CMK (cell line): Measurements from ENCODE around the gene AMZ1.
A peak's percentile ranks its signal among the peaks of the same experiment; 100 is the strongest.

Experiments used
- DNase-seq: peaks from one replicate; pipeline ENCODE4 v3.0.0-alpha.2; 2010; ENCODE audit warnings: low read depth

The AMZ1 gene

GRCh38 chr7:2750004-2750407 is 62.0 kb downstream of the AMZ1 start:
- no peak for DNase-seq

DNA sequence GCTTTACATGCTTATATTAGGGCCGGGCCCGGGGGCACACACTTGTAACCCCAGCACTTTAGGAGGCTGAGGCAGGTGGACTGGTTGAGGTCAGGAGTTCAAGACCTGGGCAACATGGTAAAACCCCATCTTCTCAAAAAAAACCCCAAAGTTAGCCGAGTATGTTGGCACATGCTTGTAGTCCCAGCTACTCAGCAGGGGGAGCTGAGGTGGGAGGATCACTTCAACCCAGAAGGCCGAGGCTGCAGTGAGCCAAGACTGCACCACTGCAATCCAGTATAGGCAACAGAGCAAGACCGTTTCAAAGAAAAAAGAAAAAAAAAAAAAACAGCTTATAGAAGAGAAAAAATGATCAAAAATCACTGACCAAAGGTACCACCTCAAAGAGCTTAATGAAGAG is 63.1 kb downstream of the AMZ1 start:
- no peak for DNase-seq

DNA sequence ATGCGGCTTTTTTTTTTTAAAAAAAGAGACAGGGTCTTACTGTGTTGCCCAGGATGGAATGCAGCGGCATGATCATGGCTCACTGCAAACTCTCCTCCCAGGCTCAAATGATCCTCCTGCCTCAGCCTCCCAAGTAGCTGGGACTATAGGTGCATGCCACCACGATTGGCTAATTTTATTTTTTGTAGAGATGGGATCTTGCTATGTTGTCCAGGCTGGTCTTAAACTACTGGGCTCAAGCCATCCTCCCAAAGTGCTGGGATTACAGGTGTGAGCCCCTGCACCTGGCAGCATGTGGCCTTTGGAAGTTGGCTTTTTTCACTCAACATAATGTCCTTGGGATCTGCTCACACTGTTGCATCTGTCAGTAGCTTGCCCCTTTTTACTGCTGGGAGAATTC is 65.1 kb downstream of the AMZ1 start:
- DNase-seq = no peak

DNA sequence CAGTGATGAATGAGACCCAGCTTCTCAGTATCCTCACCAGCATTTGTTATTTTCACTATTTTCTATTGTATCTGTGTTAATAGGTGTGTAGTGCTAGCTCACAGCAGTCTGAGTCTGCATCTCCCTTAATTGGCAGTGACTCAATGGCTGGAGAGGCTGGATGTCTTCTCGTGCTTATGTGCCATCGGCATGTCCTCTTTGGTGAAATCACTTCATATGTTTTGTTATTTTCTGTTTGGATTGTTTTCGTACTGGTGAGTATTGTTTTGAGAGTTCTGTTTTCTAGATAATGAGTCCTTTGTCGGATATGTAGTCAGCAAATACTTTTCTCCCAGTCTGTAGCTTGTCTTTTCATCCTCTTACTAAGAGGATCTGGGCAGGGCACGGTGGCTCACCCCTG is 66.1 kb downstream of the AMZ1 start:
- DNase-seq = no peak

DNA sequence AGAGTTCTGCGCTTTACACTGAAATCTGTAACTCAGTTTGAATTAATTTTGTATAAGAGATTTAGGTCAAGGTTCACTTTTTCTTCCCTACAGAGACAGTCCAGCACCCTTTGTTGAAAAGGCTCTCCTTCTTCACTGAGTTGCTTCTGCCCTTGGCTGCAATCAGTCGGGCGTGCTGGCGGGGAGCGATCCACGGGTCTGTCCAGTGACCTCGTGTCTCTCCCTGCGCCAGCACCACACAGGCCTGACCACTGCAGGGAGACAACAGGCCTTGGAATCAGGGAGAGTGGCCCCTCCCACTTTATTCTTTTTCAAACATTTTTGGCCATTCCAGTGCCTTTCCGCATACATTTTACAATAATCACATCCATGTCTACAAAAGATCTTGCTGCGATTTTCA is 66.9 kb downstream of the AMZ1 start:
- no peak for DNase-seq

- DNase-seq = no peak
These were observed 67.5 kb downstream of the AMZ1 start for GRCh38 chr7:2755531-2755930.

DNA sequence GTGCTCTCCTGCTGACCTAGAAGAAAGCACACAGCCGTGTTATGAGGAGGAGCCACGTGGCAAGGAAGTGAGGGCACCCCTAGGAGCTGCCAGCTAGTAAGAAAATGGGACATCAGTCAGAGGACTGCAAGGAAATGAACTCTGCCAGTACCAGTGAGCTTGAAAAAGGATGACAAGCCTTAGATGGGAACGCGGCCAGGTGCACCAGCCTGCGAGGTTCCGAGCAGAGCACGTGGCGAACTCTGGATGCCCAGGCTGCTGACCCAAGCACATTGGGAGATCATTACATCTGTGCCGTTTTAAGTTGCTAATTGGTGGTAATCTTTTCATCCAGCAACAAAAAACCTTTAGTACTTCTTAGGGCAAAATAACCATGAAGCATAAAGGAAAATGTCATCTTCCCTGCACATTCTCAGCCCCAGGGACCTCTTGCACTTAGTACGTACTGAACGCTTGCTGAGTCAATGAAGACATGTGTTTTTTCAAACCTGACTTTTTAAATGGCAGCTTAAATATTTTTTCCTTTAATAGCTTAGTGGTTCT is 69.4 kb downstream of the AMZ1 start:
- DNase-seq = no peak

- peak; percentile 34 for DNase-seq
These were observed 70.1 kb downstream of the AMZ1 start for GRCh38 chr7:2757904-2758672.

- DNase-seq = no peak
These were observed 70.9 kb downstream of the AMZ1 start for GRCh38 chr7:2758673-2759616.

- no peak for DNase-seq
These were observed 71.7 kb downstream of the AMZ1 start for GRCh38 chr7:2759736-2760097.

GRCh38 chr7:2760098-2760889 is 72.3 kb downstream of the AMZ1 start:
- DNase-seq = peak; percentile 22

GRCh38 chr7:2761131-2761624 is 73.2 kb downstream of the AMZ1 start:
- no peak for DNase-seq

DNA sequence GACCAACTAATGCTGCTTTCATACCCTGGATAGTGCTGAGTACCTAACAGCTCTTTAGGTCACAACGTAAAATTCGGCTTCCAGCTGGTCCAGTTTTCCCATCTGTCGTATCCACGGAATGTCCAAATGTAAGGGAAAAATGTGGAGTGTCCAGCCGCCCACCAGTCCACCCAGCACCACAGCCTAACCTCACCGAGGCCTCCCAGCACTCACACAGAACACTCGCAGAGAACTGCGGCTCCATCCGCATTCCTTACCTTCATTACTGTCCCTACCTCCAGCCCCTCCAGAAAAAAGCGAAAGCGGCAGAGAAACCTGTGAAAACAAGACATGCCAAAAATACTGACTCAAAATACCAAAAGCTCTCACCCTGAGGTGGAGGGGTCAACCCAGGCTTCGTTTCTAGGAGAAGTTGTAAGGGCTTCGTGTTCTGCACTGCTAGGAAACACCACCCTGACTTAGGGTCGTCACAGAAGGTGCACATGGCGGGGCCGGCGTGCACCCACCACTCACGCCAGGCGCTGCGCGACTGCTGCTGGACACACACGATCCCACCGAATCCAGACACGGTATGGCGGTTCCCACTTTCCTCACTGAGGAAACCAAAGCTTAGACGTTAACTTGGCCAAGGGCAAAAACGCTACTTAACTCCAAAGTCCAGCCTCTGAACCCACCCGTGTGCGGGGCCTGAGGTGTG is 73.9 kb downstream of the AMZ1 start:
- DNase-seq = no peak

GRCh38 chr7:2763597-2763996 is 75.6 kb downstream of the AMZ1 start:
- DNase-seq = no peak

- DNase-seq = no peak
These were observed 76.6 kb downstream of the AMZ1 start for GRCh38 chr7:2764621-2765020.
